Measurements from ENCODE around the gene SLC35E1. TPM values are rescaled to one million over a fixed set of nuclear protein-coding genes. Genes with fewer than 3 reads are reported as not detected.

The SLC35E1 gene
- total RNA-seq, 2 experiments from 2014 or later: 72.3 to 76.3 TPM

- peaks cover 9% of the 10 kb centered on the region for H3K36me3 ChIP-seq (ENCODE audit: insufficient read depth, low read length)
- no peaks in the 10 kb centered on the region for H3K27me3 ChIP-seq (ENCODE audit: control insufficient read depth in 1 of 2, insufficient read depth in 2 of 2, low read length in 2 of 2)
- Mint-ChIP-seq H3K4me1 (ENCODE audit: low read depth) (no peaks in the 10 kb centered on the region), H3K27me3 (no peaks in the 10 kb centered on the region), H3K36me3 (ENCODE audit: low read depth) (peaks cover 12% of the 10 kb centered on the region), H3K9me3 (no peaks in the 10 kb centered on the region), H3K27ac (no peak overlapping the region), H3K4me3 (no peak overlapping the region)
- TF ChIP-seq, protein P1, sequence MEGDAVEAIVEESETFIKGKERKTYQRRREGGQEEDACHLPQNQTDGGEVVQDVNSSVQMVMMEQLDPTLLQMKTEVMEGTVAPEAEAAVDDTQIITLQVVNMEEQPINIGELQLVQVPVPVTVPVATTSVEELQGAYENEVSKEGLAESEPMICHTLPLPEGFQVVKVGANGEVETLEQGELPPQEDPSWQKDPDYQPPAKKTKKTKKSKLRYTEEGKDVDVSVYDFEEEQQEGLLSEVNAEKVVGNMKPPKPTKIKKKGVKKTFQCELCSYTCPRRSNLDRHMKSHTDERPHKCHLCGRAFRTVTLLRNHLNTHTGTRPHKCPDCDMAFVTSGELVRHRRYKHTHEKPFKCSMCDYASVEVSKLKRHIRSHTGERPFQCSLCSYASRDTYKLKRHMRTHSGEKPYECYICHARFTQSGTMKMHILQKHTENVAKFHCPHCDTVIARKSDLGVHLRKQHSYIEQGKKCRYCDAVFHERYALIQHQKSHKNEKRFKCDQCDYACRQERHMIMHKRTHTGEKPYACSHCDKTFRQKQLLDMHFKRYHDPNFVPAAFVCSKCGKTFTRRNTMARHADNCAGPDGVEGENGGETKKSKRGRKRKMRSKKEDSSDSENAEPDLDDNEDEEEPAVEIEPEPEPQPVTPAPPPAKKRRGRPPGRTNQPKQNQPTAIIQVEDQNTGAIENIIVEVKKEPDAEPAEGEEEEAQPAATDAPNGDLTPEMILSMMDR (IDR thresholded peaks at IDR 0.05): no peak
- DNase-seq: no peak
- no peaks in the 10 kb centered on the region for H3K9me3 ChIP-seq (ENCODE audit: control insufficient read depth in 1 of 2, insufficient read depth in 1 of 2, low read length in 2 of 2)
- CTCF ChIA-PET: no interaction called here
- no peak for ATAC-seq (ENCODE audit: poor library complexity)
- no peak overlapping the region for H3K4me3 ChIP-seq (ENCODE audit: low read length)
- POLR2A ChIA-PET: no interaction called here
- no peak overlapping the region for H3K27ac ChIP-seq (ENCODE audit: low read depth in 1 of 2, low read length in 2 of 2)
- H3K4me1 ChIP-seq (ENCODE audit: insufficient read depth, low read length): no peaks in the 10 kb centered on the region
- intact Hi-C loops (cut with DNase I, micrococcal nuclease): no loop called here
Measured at GRCh38 chr19:16504271-16504670, 67.9 kb downstream of the SLC35E1 start.

Other genes starting within 250 kb of the SLC35E1 start
- gene KLF2, start 247.6 kb downstream of the SLC35E1 start, total RNA-seq: 1,000 to 10,000 TPM; 1,201 to 1,291 TPM
- 10 to 100 TPM; 24.6 to 26.5 TPM for gene EPS15L1, start 100.4 kb downstream of the SLC35E1 start, total RNA-seq
- gene CALR3, start 76.2 kb downstream of the SLC35E1 start, total RNA-seq: not detected
- gene C19orf44, start 76.0 kb downstream of the SLC35E1 start, total RNA-seq: 1 to 10 TPM in 1 of 2 experiments, under 1 TPM in 1; 0.78 to 1.0 TPM
- gene CHERP, start 30.0 kb downstream of the SLC35E1 start, total RNA-seq: 10 to 100 TPM; 47.1 to 48.2 TPM
- 10 to 100 TPM; 50.4 to 52.4 TPM for gene MED26, start 55.8 kb upstream of the SLC35E1 start, total RNA-seq
- 10 to 100 TPM; 44.3 to 47.4 TPM for gene SMIM7, start 87.7 kb upstream of the SLC35E1 start, total RNA-seq
- gene TMEM38A, start 88.7 kb upstream of the SLC35E1 start, total RNA-seq: under 1 TPM in 1 of 2 experiments, not detected in 1; 0.59 TPM
- not detected for gene NWD1, start 147.4 kb upstream of the SLC35E1 start, total RNA-seq

All from CD4-positive, alpha-beta T cell (primary cell).